HG03045 (cell line): ENCODE data around the gene MIP.
"Not testable (repeated sequence)": the region's sequence is repeated elsewhere in the genome, so short reads cannot be mapped to it uniquely, and the experiment has no call there.

Source experiments
- ATAC-seq: cut with Tn5 transposase; IDR thresholded peaks from one replicate; pipeline ENCODE4 v1.9.1; 2021; ENCODE audit warnings: mild to moderate bottlenecking, moderate library complexity; ENCODE audit not compliant: unreplicated experiment

The MIP gene

DNA sequence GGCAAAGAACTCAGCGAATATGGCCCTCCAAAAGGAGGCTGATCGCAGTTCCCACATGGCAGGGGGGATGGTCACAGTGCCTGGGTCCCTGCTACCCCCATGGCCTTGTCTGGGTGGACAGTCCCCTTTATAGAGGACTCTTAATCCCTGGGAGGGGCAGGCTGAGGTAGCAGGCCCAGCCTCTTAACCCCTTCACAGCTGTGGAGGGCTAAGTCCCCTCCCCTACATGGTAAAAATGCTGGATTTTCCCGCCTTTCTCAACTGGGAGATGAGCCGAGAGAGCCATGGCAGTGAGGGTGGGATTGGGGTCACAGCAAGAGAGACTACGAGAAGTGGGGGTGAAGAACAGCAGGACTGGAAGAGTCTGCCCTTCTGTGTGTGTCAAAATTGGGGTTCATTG, at the start of gene MIP:
Gene MIP, minus strand, starts transcription at position 101 of the 400 bp plus-strand sequence. Its CDS starts 44 bp downstream, at position 57.
- ATAC-seq, result no peak

DNA sequence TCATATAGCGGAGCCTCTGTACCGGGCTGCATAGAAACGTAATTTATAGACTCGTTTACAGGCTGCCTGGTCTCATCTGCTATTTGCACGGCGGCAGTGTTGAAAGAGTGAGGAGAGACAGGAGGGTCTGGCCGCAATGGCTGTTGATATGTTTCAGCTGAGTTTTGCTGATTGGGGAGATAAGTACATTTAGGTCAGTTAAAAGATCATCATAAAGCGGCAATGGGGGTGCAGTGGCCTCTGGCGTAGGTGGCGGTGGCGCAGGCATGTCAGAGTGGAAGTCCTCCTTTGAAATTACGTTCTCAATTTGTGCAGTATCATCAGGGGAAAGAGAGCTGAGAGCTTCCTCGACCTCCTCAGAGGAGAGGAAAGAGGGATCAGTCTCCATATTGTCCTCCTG, 45.4 kb upstream of the MIP start:
- not testable (repeated sequence) for ATAC-seq

DNA sequence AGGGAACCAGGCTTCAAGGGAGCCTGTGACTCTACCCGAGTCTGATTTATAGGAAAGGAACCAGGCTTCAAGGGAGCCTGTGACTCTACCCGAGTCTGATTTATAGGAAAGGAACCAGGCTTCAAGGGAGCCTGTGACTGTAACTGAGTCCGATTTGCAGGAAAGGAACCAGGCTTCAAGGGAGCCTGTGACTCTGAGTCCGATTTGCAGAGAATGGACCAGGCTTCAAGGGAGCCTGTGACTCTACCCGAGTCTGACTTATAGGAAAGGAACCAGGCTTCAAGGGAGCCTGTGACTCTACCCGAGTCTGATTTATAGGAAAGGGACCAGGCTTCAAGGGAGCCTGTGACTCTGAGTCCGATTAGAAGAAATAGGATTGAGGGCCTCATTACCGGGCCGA, 45.0 kb upstream of the MIP start:
- not testable (repeated sequence) for ATAC-seq

DNA sequence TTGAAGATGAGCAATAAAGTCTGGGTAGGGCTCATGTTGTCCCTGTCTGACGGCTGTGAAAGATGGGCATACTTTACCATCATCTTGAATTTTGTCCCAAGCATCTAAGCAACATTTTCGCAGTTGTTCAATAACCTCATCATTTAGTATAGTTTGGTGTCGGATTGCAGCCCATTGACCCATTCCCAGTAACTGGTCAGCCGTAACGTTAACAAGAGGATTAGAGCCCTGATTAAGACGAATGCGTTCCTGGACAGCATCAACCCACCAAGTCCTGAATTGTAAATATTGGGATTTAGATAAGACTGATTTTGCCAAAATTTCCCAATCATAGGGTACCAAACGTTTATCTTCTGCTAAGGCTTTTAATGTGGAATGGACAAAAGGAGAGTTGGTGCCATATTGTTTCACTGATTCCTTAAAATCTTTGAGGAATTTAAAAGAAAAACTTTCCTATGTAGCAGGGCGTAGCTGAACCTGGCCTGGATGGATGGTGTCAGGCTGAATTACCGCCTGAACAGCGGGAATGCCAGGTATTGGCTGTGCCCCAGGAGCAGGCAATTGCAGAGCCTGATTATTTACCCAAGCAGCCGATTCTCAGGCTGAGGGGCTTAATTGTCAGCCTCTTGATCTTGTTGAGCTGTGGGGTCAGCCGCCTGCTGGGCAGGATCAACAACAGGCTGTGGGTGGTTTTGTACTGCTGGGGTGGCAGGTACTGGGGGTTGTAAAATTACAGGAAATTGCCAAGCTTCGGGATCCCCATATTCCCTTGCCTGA, 43.9 kb upstream of the MIP start:
- not testable (repeated sequence) for ATAC-seq

DNA sequence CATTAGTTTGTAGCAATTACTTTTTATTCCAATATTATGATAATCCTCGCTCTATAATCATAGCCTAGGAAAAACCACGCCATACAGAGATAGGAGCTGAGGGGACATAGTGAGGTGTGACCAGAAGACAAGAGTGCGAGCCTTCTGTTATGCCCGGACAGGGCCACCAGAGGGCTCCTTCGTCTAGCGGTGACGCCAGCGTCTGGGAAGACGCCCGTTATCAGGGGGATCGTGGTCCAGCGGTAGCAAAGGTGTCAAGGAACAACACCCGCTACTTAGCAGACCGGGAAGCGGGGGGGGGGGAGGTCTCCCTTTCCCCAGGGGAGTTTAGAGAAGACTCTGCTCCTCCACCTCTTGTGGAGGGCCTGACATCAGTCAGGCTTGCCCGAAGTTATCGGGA, 42.2 kb upstream of the MIP start:
- ATAC-seq, result not testable (repeated sequence)

DNA sequence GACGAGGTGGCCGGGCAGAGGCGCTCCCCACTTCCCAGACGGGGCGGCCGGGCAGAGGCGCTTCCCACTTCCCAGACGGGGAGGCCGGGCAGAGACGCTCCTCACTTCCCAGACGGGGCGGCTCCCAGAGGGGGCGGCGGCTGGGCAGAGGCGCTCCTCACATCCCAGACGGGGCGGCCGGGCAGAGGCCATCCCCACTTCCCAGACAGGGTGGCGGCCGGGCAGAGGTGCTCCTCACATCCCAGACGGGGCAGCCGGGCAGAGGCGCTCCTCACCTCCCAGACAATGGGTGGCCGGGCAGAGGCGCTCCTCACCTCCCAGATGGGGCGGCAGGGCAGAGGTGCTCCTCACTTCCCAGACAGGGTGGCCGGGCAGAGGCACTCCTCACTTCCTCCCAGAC, 40.0 kb upstream of the MIP start:
- not testable (repeated sequence) for ATAC-seq

DNA sequence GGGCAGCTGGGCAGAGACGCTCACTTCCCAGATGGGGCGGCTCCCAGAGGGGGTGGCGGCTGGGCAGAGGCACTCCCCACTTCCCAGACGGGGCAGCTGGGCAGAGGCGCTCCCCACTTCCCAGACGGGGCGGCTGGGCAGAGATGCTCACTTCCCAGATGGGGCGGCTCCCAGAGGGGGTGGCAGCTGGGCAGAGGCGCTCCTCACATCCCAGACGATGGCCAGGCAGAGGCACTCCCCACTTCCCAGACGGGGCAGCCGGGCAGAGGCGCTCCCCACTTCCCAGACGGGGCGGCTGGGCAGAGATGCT, 39.6 kb upstream of the MIP start:
- not testable (repeated sequence) for ATAC-seq

GRCh38 chr12:56493409-56494105, 39.1 kb upstream of the MIP start:
- not testable (repeated sequence) for ATAC-seq

GRCh38 chr12:56490360-56490759, 35.9 kb upstream of the MIP start:
- no peak for ATAC-seq

DNA sequence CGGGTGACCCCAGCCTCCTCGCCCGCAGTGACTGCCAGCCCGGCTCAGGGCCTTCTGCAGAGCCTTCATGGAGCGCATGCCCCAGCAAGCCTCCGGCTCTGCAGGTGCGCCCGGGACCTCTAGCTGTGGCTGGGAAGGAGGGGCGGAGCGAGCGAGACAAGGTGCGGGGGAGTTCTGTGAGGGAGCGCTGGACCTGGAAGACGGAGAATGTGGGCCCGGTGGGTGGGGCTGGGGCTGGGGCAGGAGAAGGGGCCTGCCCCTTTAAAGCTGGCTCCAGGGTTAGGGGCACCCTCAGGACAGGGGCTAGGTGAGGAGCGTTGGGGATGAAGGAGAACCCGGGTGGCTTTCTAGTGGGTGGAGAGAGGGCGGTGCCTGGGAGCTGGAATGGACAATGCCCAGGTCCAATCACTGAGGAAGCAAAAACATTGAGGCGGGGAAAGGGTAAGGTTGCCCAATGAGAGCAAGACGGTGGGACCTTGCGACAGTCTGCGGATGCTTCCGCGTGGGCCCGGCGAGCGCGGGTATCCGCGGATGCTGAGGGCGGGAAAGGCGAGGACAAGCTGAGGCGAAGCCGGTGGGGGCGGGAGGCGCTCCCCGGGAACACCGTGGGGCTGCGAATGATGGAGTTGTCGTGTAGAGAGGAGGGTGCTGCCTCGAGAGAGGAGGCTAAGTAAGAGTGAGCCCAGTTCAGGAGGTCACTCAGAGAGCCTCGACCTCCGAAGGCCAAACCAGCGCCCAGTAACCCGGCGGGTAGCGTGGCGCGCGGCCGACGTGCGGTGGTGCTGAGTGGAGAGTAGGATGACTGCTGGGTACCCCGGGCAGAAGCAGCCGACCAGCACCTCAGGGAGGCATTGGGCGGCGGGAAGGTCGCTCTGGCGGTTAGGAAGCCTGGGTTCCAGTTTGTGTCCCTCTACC, 33.8 kb upstream of the MIP start, which contains the start of gene GLS2:
Gene GLS2, minus strand, starts transcription at position 121 of the 915 bp plus-strand sequence. Its CDS starts 43 bp downstream, at position 78.
- peak; percentile 93 for ATAC-seq

DNA sequence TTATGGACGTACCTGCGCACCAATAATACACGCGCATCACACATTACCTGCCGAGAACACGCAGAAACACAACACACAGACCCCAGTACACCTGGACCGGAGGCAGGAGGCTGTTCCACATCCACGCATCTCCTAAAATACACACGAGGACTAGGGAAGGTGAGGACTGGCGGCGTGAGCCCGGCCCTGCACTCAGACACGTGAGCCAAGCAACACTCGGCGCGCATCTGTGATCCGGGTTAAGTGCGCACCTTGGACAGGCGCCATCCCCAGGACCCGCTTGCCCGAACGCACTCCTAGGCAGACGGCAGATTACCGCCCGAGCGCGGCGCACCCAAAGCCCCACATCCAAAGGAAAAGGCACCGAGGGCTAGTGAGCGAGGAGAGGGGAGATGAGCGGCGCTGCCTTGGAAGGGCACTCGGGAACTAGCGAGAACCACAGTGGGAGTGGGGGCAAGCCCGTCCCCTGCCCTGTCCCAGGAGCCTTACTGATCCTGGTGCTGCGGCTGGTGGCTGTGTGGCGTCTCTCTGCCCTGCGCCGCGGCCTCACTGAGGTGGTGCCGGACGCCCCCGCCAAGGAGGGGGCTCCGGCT, 33.1 kb upstream of the MIP start:
- ATAC-seq, result peak; percentile 33

GRCh38 chr12:56486694-56487093, 32.2 kb upstream of the MIP start:
- no peak for ATAC-seq

- ATAC-seq, result no peak
Observed at GRCh38 chr12:56484566-56484965, 30.1 kb upstream of the MIP start.

DNA sequence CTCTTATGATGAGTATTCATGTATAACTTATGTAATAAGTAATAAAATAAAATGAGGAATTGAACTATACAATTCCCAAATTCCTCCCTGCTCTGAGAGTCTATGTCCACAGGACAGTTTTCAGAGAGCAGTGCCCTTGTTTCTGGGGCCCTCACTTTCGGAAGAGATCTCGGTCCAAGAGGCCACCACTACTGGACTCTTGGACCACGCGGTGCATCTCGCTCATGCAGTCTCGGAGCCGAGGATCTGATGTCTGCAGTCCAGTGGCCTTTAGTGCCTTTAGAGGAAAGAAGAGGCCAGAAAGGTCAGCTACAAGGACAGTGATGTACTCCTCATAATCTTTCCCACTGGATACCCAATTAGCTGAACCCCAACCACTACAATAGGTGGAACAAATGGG, 25.2 kb upstream of the MIP start:
- no peak for ATAC-seq

- ATAC-seq, result no peak
Observed at GRCh38 chr12:56477521-56478225, 23.2 kb upstream of the MIP start.

GRCh38 chr12:56476972-56477432, 22.5 kb upstream of the MIP start:
- ATAC-seq, result no peak

DNA sequence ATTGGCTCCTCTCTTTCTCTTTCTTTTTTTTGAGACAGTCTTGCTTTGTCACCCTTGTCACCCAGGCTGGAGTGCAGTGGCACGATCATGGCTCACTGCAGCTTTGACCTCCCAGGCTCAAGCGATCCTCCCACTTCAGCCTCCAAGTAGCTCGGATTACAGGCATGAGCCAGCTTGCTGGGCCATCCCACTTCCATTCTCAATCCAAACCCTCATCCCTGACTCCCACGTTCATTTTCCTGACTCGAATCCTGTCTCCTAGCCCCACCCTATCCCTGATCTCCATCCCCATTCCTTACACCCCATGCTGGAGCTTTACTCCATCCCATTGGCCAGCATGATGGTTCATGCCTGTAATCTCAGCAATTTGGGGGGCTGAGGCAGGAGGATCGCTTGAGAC, 21.7 kb upstream of the MIP start:
- ATAC-seq, result no peak

DNA sequence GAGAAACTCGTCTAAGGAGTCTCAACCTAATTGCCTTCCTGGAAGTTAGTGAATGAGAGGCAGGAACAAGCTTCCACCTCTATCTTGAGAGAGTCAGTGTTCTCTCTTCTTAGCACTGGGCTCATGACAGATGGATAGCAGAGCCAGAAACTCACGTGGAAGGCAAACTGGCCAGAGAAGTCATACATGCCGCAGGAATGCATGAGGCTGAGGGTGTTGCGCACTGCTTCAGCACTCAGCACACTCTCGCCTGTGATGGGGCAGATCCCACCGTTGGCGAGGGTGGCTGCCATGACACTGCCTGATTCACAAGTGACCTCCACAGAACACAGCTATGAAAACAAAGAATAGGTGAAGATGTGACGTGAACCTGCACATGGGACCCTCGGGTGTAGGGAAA, 19.9 kb upstream of the MIP start:
- no peak for ATAC-seq

GRCh38 chr12:56469007-56469930, 14.8 kb upstream of the MIP start:
- ATAC-seq, result no peak
